GM18507 (cell line): ENCODE measurements around the gene IFNGR2.
"Not testable (repeated sequence)": the region's sequence is repeated elsewhere in the genome, so short reads cannot be mapped to it uniquely, and the experiment has no call there.

Experiments used
- DNase-seq: peaks from one replicate; pipeline ENCODE4 v3.0.0; 2011; ENCODE audit warnings: low read depth; ENCODE audit not compliant: insufficient read length; ENCODE audit errors: extremely low spot score
- FAIRE-seq: peaks from 2 replicates; lab custom pipeline; 2011; peaks lifted over from hg19 to GRCh38; lab: Jason Lieb, UNC

Gene IFNGR2

DNA sequence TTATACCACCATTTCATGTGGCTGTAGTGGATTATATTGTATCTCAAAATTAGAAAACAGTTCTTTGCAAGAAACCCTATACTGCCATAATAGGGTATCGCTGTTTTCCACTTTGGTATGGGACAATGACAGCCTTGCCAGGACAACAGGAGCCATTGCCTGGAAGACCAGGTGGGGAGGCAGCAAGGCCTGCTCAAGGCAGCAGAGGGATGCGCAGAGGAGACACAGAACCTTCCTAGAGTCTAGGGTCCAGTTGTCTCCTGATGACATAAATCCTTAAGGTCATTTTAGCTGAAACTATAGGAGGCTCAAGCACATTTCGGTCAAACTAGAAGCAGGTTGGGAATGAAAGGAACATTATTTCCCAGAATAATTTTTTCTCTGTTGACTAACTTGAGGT is 27.6 kb downstream of the IFNGR2 start:
- FAIRE-seq = no peak
- no peak for DNase-seq

DNA sequence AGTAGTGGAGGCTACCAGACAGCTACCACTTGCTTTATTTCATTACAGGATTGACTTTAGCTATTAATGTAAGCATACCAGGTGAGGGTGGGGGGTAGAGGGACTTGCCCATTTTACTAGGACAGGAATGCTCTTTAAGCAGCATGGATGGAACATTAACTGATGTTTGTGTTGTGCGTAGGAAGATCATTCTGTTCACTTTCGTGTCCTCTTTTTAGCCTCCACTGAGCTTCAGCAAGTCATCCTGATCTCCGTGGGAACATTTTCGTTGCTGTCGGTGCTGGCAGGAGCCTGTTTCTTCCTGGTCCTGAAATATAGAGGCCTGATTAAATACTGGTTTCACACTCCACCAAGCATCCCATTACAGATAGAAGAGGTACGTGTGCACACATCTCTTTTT is 29.3 kb downstream of the IFNGR2 start:
- no peak for FAIRE-seq
- DNase-seq = no peak

- DNase-seq = no peak
- FAIRE-seq = no peak
Measured at GRCh38 chr21:33433001-33433400, 29.8 kb downstream of the IFNGR2 start.

GRCh38 chr21:33433425-33434114 is 30.4 kb downstream of the IFNGR2 start:
- DNase-seq = no peak
- no peak for FAIRE-seq

- DNase-seq (peak; percentile 62), FAIRE-seq (peak; percentile 96)
Measured at GRCh38 chr21:33434770-33435360, 31.7 kb downstream of the IFNGR2 start.

- no peak for FAIRE-seq
Measured at GRCh38 chr21:33437140-33437539, 33.9 kb downstream of the IFNGR2 start.

GRCh38 chr21:33441489-33442477 is 38.6 kb downstream of the IFNGR2 start:
- FAIRE-seq = peak; percentile 89
- DNase-seq = peak; percentile 40

More at GRCh38 chr21:33437140-33437539, 33.9 kb downstream of the IFNGR2 start:
- no peak for DNase-seq

- DNase-seq (no peak), FAIRE-seq (no peak)
Measured at GRCh38 chr21:33443194-33443593, 40.0 kb downstream of the IFNGR2 start.

DNA sequence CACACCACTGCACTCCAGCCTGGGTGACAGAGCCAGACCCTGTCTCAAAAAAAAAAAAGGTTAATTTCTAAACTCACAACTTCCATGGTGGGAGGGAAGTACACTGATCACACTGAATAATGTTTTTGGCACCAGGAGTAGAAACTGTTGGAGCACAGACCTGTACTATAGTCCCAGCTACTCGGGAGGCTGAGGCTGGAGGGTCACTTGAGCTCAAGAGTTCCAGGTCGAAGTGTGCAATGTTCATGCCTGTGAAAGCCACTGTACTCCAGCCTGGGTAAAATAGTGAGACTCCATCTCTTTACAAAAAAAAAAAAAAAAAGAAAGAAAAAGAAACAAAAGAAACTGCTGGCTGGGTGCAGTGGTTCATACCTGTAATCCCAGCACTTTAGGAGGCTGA is 41.3 kb downstream of the IFNGR2 start:
- FAIRE-seq (no peak), DNase-seq (no peak)

- not testable (repeated sequence) for FAIRE-seq, DNase-seq
Measured at GRCh38 chr21:33446620-33447019, 43.4 kb downstream of the IFNGR2 start.

DNA sequence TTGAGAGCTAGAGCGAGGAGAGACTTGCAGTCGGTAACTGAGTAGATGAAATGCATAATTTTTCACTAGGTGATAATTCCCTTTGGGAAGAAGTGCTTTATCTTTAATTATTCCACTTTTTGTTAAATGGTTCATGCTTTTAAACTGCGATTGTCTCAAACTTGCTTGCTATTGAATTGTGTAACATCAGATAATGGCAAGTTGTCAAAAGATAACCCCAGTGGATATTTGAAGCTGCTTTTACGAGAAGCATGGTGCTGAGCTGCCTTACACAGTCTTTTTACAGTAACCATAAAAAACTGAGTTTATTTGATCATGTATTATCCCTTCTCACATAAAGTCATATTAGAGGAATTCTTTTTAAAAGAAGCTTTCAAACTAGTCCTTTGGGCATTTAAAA is 46.4 kb downstream of the IFNGR2 start:
- no peak for FAIRE-seq
- no peak for DNase-seq

- FAIRE-seq = no peak
Measured at GRCh38 chr21:33451634-33452071, 48.4 kb downstream of the IFNGR2 start.

DNA sequence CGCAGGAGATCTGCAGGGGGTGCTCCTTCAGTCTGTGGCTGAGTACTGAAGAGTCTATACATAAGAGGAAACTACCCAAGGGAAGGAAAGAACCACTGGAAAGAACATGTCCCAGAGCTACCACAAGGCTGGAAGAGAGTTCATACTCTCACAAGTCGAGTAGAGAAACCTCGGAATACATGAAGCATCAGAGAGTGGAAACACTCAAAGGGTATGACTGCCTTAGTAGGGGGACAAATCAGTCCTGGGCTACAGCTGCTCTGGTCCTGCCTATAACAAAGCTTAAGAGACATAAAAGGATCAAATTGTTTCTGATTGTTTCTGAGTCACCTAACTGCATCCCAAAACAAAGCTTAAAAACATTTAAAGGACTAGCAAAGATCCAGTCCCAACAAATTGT is 49.1 kb downstream of the IFNGR2 start:
- no peak for DNase-seq
- no peak for FAIRE-seq

More at GRCh38 chr21:33451634-33452071, 48.4 kb downstream of the IFNGR2 start:
- DNase-seq = no peak

- FAIRE-seq = peak; percentile 41
- no peak for DNase-seq
Measured at GRCh38 chr21:33455686-33456446, 52.7 kb downstream of the IFNGR2 start.

- DNase-seq (no peak), FAIRE-seq (no peak)
Measured at GRCh38 chr21:33458861-33459260, 55.6 kb downstream of the IFNGR2 start.

- FAIRE-seq (no peak), DNase-seq (no peak)
Measured at GRCh38 chr21:33461538-33462250, 58.5 kb downstream of the IFNGR2 start.

- not testable (repeated sequence) for DNase-seq, FAIRE-seq
Measured at GRCh38 chr21:33469183-33469582, 66.0 kb downstream of the IFNGR2 start.

GRCh38 chr21:33470701-33471100 is 67.5 kb downstream of the IFNGR2 start:
- DNase-seq (no peak), FAIRE-seq (no peak)

DNA sequence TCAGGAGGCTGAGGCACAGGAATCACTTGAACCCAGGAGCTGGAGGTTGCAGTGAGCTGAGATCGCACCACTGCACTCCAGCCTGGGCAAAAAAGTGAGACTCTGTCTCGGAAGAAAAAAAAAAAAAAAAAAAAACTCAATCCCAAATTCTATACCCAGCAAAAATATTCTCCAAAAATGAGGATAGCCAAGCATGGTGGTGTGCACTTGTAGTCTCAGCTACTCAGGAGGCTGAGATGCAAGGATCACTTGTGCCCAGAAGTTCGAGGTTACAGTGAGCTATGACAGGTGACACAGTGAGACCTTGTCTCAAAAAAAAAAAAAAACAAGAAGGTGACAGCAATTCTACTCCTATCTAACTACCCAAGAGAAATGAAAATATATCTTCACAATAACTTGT is 70.1 kb downstream of the IFNGR2 start:
- no peak for FAIRE-seq

More for the DNA sequence above, 70.1 kb downstream of the IFNGR2 start:
- no peak for DNase-seq
